SK-N-SH treated with all-trans-retinoic acid at 6 μM for 48 hours (cell line): ENCODE data around the gene FILIP1.

Source experiments
- ATAC-seq: fragments of 200-7000 bp; cut with Tn5 transposase; 3 replicates; pipeline ENCODE4 v1.9.1; 2020; ENCODE audit warnings: mild to moderate bottlenecking, moderate library complexity
- ARNTL ChIP-seq: fragments of 450-650 bp; formaldehyde crosslinking; IDR thresholded peaks from 2 replicates; pipeline ENCODE4 v1.5.0; 2020; ENCODE audit warnings: low read depth, mild to moderate bottlenecking, moderate library complexity, borderline replicate concordance
- CREB5 ChIP-seq: fragments of 250-450 bp; sonication (Bioruptor Pico); IDR thresholded peaks from 2 replicates; pipeline ENCODE4 v1.5.1; 2020; ENCODE audit warnings: low read depth, mild to moderate bottlenecking, moderate library complexity
- CSDC2 ChIP-seq: fragments of 250-450 bp; sonication (Bioruptor Pico); IDR thresholded peaks from 2 replicates; pipeline ENCODE4 v1.5.0; 2020; ENCODE audit warnings: mild to moderate bottlenecking, moderate library complexity
- CSRNP3 ChIP-seq: fragments of 250-450 bp; sonication (Bioruptor Pico); IDR thresholded peaks from 2 replicates; pipeline ENCODE4 v1.5.1; 2021; ENCODE audit warnings: mild to moderate bottlenecking, moderate library complexity
- ESRRG ChIP-seq: fragments of 250-450 bp; sonication (Bioruptor Pico); IDR thresholded peaks from 2 replicates; pipeline ENCODE4 v1.6.1; 2021; ENCODE audit warnings: mild to moderate bottlenecking
- GLIS3 ChIP-seq: fragments of 250-450 bp; sonication (Bioruptor Pico); IDR thresholded peaks from 2 replicates; pipeline ENCODE4 v1.5.0; 2020; ENCODE audit warnings: mild to moderate bottlenecking, moderate library complexity
- ISL1 ChIP-seq: fragments of 250-450 bp; sonication (Bioruptor Pico); IDR thresholded peaks from 2 replicates; pipeline ENCODE4 v2.1.2; 2022; ENCODE audit warnings: mild to moderate bottlenecking, moderate library complexity
- OSR1 ChIP-seq: fragments of 250-450 bp; sonication (Bioruptor Pico); IDR thresholded peaks from 2 replicates; pipeline ENCODE4 v1.8.0; 2022; ENCODE audit warnings: moderate library complexity, mild to moderate bottlenecking, inconsistent platforms
- PATZ1 ChIP-seq: fragments of 250-450 bp; sonication (Bioruptor Pico); IDR thresholded peaks from 2 replicates; pipeline ENCODE4 v1.8.0; 2020; ENCODE audit warnings: mild to moderate bottlenecking, moderate library complexity, borderline replicate concordance
- PPARA ChIP-seq: fragments of 250-450 bp; sonication (Bioruptor Pico); IDR thresholded peaks from 2 replicates; pipeline ENCODE4 v1.5.0; 2020; ENCODE audit warnings: mild to moderate bottlenecking, borderline replicate concordance
- RARB ChIP-seq: fragments of 250-450 bp; sonication (Bioruptor Pico); IDR thresholded peaks from 2 replicates; pipeline ENCODE4 v1.8.0; 2021; ENCODE audit warnings: mild to moderate bottlenecking, moderate library complexity
- SNAI2 ChIP-seq: fragments of 250-450 bp; sonication (Bioruptor Pico); IDR thresholded peaks from 2 replicates; pipeline ENCODE4 v1.5.0; 2020; ENCODE audit warnings: mild to moderate bottlenecking, moderate library complexity
- TCF4 ChIP-seq: fragments of 250-450 bp; sonication (Bioruptor Pico); IDR thresholded peaks from 2 replicates; pipeline ENCODE4 v1.8.0; 2021; ENCODE audit warnings: mild to moderate bottlenecking, moderate library complexity, borderline replicate concordance
- TOX ChIP-seq: fragments of 250-450 bp; sonication (Bioruptor Pico); IDR thresholded peaks from 2 replicates; pipeline ENCODE4 v1.8.0; 2021; ENCODE audit warnings: mild to moderate bottlenecking, moderate library complexity, borderline replicate concordance
- TSHZ2 ChIP-seq: fragments of 250-450 bp; sonication (Bioruptor Pico); IDR thresholded peaks from 2 replicates; pipeline ENCODE4 v1.5.0; 2020; ENCODE audit warnings: mild to moderate bottlenecking, moderate library complexity
- ZC3H10 ChIP-seq: fragments of 250-450 bp; sonication (Bioruptor Pico); IDR thresholded peaks from 2 replicates; pipeline ENCODE4 v1.5.1; 2021; ENCODE audit warnings: mild to moderate bottlenecking, moderate library complexity
- ZFP3 ChIP-seq: fragments of 250-450 bp; sonication (Bioruptor Pico); IDR thresholded peaks from 2 replicates; pipeline ENCODE4 v1.5.0; 2020; ENCODE audit warnings: mild to moderate bottlenecking, moderate library complexity
- ZFP30 ChIP-seq: fragments of 450-650 bp; formaldehyde crosslinking; IDR thresholded peaks from 2 replicates; pipeline ENCODE4 v1.5.0; 2022; ENCODE audit warnings: mild to moderate bottlenecking, moderate library complexity
- ZNF70 ChIP-seq: fragments of 450-650 bp; formaldehyde crosslinking; IDR thresholded peaks from 2 replicates; pipeline ENCODE4 v1.5.0; 2020; ENCODE audit warnings: mild to moderate bottlenecking, moderate library complexity
- ZNF8 ChIP-seq: fragments of 450-650 bp; formaldehyde crosslinking; IDR thresholded peaks from 2 replicates; pipeline ENCODE4 v1.5.0; 2020; ENCODE audit warnings: mild to moderate bottlenecking, moderate library complexity

Gene FILIP1

GRCh38 chr6:75272145-75272840 lies 221.3 kb downstream of the FILIP1 start (continued):
- TF ChIP-seq SNAI2 (CRISPR knock-in tag), result no peak
- TF ChIP-seq ZFP30 (CRISPR knock-in tag), result no peak
- no peak for TF ChIP-seq CSDC2 (CRISPR knock-in tag)
- TF ChIP-seq ARNTL (CRISPR knock-in tag), result no peak

- TF ChIP-seq ZFP30 (CRISPR knock-in tag), result no peak
- TF ChIP-seq ISL1 (CRISPR knock-in tag), result no peak
- TF ChIP-seq CSRNP3 (CRISPR knock-in tag), result no peak
- TF ChIP-seq ZNF70 (CRISPR knock-in tag), result no peak
- TF ChIP-seq, all 23 proteins: peak for 0
- no peak for ATAC-seq
Measured at GRCh38 chr6:75268988-75269354, 224.6 kb downstream of the FILIP1 start.

GRCh38 chr6:75268121-75268987 lies 225.2 kb downstream of the FILIP1 start:
- TF ChIP-seq ZNF70 (CRISPR knock-in tag) (no peak), SNAI2 (CRISPR knock-in tag) (no peak), TOX (CRISPR knock-in tag) (no peak), ZNF8 (CRISPR knock-in tag) (no peak), ESRRG (CRISPR knock-in tag) (no peak), RARB (CRISPR knock-in tag) (no peak), TSHZ2 (CRISPR knock-in tag) (no peak), TCF4 (CRISPR knock-in tag) (no peak), PATZ1 (CRISPR knock-in tag) (no peak), ZFP3 (no peak), PPARA (no peak), CSDC2 (CRISPR knock-in tag) (no peak), GLIS3 (CRISPR knock-in tag) (no peak), OSR1 (no peak), ARNTL (CRISPR knock-in tag) (no peak), ZFP30 (CRISPR knock-in tag) (no peak)
- no peak for ATAC-seq

- ATAC-seq, result no peak
- no peak for TF ChIP-seq PATZ1 (CRISPR knock-in tag)
- no peak for TF ChIP-seq ZFP30 (CRISPR knock-in tag)
- TF ChIP-seq CSRNP3 (CRISPR knock-in tag), result no peak
- no peak for TF ChIP-seq ZC3H10
- TF ChIP-seq SNAI2 (CRISPR knock-in tag), result no peak
- TF ChIP-seq TCF4 (CRISPR knock-in tag), result no peak
- no peak for TF ChIP-seq TOX (CRISPR knock-in tag)
- TF ChIP-seq OSR1, result no peak
- no peak for TF ChIP-seq ZNF70 (CRISPR knock-in tag)
- TF ChIP-seq ISL1 (CRISPR knock-in tag), result no peak
- no peak for TF ChIP-seq CREB5
Measured at GRCh38 chr6:75267461-75267860, 226.1 kb downstream of the FILIP1 start.
